Astrocyte of the spinal cord (primary cell): ENCODE measurements around the gene TRHDE.

ENCODE experiments used
- DNase-seq: peaks from one replicate; pipeline ENCODE4 v3.0.0; 2011; ENCODE audit warnings: low read depth, low spot score
- H3K4me3 ChIP-seq: 2 replicates; pipeline ENCODE4 v1.5.1; 2011; ENCODE audit warnings: low read depth, mild to moderate bottlenecking, low read length, moderate library complexity
- in situ Hi-C: cut with HindIII; loops from 2 replicates; pipeline ENCODE4 v1.10.0; 2017; ENCODE audit warnings: low sequenced_read_pairs
- TF ChIP-seq, protein P1 (sequence below): IDR thresholded peaks from 2 replicates; pipeline ENCODE4 v1.5.1; 2012; ENCODE audit warnings: low read depth, mild to moderate bottlenecking, low read length, inconsistent platforms

TRHDE gene

DNA sequence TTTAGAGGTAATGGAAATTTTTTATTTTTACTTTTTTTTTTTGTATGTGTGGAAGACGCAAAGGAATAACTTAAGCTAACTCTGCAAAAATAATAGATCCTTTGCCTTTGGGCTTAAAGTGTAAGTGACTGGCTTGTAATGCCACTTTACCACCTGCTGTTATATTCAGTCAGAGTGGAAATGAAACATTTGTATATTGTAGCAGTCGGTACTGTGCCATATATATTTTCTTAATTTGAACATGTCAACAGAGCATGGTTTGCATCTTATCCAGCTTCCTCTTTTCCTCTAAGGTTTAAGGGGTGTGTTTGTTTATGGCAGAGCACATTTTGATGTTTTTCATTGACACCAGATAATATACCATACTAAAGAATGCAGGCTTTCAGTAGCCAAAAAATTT lies 176.6 kb downstream of the TRHDE start:
- H3K4me3 ChIP-seq, result no peak overlapping the region
- in situ Hi-C loops, result no loop called here
- no peak for DNase-seq
- TF ChIP-seq, protein P1, sequence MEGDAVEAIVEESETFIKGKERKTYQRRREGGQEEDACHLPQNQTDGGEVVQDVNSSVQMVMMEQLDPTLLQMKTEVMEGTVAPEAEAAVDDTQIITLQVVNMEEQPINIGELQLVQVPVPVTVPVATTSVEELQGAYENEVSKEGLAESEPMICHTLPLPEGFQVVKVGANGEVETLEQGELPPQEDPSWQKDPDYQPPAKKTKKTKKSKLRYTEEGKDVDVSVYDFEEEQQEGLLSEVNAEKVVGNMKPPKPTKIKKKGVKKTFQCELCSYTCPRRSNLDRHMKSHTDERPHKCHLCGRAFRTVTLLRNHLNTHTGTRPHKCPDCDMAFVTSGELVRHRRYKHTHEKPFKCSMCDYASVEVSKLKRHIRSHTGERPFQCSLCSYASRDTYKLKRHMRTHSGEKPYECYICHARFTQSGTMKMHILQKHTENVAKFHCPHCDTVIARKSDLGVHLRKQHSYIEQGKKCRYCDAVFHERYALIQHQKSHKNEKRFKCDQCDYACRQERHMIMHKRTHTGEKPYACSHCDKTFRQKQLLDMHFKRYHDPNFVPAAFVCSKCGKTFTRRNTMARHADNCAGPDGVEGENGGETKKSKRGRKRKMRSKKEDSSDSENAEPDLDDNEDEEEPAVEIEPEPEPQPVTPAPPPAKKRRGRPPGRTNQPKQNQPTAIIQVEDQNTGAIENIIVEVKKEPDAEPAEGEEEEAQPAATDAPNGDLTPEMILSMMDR, result no peak

DNA sequence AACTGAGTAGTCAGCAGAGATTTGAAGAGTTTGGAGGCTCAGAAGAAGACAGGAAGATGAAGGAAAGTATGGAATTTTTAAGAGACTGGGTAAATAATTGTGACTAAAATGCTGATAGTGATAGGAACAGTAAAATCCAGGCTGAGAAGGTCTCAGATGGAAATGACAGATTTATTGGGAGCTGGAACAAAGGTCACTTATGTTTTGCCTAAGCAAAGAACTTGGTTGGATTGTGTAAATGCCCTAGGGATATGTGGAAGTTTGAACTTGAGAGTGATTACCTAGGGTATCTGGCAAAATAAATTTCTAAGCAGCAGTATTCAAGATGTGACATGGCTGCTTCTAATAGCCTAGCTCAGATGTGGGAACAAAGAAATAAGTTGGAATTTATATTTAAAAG lies 180.9 kb downstream of the TRHDE start:
- TF ChIP-seq, protein P1, result no peak
- in situ Hi-C loops, result no loop called here
- no peak for DNase-seq
- H3K4me3 ChIP-seq, result no peak overlapping the region

DNA sequence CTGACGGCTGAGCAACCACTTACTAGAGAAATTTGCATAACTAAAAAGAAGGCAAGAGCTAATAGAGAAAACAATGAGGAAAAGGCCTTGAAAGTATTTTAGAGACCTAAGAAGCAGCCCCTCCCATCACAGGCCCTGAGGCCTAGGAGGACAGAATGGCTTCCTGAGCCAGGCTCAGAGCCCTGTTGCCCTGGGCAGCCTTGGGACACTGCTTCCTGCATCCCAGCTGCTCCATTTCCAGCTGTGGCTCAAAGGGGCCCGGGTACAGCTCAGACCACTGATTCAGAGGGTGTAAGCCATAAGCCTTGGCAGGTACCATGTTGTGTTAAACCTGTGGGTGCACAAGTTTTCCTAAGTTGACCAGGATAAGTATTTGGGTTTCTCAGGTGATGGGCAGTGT lies 181.4 kb downstream of the TRHDE start:
- in situ Hi-C loops, result no loop called here
- TF ChIP-seq, protein P1, result no peak
- DNase-seq, result no peak
- H3K4me3 ChIP-seq, result no peak overlapping the region

DNA sequence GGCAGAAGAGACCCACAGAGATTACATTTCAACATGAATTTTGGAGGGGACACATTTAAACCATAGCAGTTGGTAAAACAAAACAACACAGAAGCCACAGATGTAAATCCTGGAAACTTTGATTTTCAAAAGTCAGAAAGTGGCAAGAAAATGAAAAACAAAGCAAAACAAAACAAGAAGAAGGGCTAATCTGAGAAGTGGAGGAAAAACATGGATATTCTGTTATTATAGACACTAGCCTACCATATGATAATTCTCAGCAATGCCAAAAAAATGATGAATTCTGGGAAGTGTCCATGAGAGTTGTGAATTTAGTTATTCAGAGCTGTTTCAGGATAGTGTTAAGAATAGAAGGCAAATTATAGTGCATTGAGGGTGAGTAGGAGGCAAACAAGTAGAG lies 192.3 kb downstream of the TRHDE start:
- no peak for DNase-seq
- TF ChIP-seq, protein P1, result no peak
- no peak overlapping the region for H3K4me3 ChIP-seq
- in situ Hi-C loops, result no loop called here

DNA sequence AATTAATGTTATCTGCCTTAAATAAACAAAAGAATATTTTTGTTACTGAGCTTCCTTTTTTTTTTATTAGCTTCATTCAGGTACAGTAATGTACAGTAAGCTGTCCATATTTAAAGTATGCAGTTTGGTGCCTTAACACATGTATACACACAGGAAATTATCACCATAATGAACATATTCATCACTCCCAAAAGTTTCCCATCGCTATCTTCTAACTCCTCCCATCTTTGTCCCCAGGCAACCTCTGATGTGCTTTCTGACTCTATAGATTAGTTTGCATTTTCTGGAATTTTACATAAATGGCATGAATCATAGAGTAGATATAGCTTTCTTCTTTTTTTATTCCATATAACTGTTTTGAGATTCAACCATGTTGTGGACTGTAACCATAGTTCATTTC lies 193.0 kb downstream of the TRHDE start:
- DNase-seq, result no peak
- in situ Hi-C loops, result no loop called here
- TF ChIP-seq, protein P1, result no peak
- H3K4me3 ChIP-seq, result no peak overlapping the region

DNA sequence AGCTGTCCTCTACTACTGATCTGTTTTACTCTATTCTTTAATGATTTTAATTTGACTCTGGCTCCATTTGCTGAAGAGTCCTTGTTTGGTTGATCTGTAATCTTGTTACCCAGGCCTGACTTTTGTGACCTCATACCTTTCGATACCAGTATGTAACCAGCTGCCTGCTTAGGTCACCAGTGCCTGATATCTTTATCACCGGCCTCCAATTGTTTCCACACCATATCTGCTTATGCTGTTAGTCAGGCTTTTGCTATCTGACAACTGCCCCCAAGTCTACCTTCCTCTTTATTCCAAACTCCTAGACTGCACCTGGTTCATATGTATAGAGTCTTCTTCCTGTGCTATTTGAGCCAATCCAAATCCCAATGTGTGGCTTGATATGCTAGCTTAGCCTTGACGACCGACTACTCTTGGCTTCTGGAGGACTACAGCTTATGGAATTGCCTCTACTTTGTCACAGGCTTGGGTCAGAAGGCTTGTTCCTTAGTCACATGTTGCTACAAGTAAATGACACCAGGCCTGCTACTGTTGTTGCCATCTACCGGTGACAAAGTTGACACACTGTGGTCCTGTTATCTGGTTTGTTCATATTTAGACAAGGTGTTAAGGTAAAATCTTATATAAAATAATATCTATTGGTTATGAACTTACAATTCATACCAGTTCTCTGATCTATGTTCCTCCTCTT lies 193.9 kb downstream of the TRHDE start:
- no peak for DNase-seq
- TF ChIP-seq, protein P1, result no peak
- in situ Hi-C loops, result no loop called here
- H3K4me3 ChIP-seq, result no peak overlapping the region
